ENCODE measurements around the gene FAT4. TPM values are rescaled to one million over a fixed set of nuclear protein-coding genes. Genes with fewer than 3 reads are reported as not detected.

Gene FAT4
- polyA plus RNA-seq, 1 donor from 2014 or later: 5.6 TPM

DNA sequence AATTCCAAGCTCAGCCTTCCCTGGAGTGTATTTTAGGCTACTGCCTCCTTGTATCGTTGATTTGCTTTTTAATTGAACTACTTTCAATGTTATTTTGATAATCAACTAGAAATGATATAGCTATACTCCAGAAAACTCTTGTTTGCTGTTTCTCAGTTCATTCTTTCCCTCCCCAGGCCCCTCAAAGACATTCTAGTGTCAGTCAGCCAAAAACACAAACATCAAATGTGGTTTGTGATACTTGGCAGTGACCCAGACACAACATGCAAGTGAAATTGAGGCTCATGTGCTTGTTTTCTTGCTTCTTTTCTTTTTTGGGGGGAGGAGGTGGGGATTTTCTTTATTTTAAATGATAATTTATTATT lies 7.6 kb downstream of the FAT4 start:
- no peak overlapping the region for H2AFZ ChIP-seq (ENCODE audit: low read depth, low read length)
- no peak overlapping the region for H3K9ac ChIP-seq (ENCODE audit: low read length)
- H4K20me1 ChIP-seq (ENCODE audit: insufficient read depth): no peaks in the 10 kb centered on the region
- H3K9me3 ChIP-seq (ENCODE audit: low read length): no peaks in the 10 kb centered on the region
- H3K79me2 ChIP-seq (replicated peaks; ENCODE audit: insufficient read depth, low read length): peaks cover 97% of the 10 kb centered on the region
- H3K9me2 ChIP-seq (ENCODE audit: insufficient read depth, low read length): no peaks in the 10 kb centered on the region
- H3K4me3 ChIP-seq (ENCODE audit: low read length): peak overlapping the region; percentile 82
- no peaks in the 10 kb centered on the region for H3K36me3 ChIP-seq (ENCODE audit: insufficient read depth, low read length)
- TF ChIP-seq MXI1 (conservative IDR thresholded peaks at IDR 0.05; ENCODE audit: poor library complexity, severe bottlenecking) (no peak), TAF1 (IDR thresholded peaks at IDR 0.05; ENCODE audit: low read depth) (no peak), EP300 (conservative IDR thresholded peaks at IDR 0.05; ENCODE audit: poor library complexity, severe bottlenecking) (no peak), EZH2 (IDR thresholded peaks at IDR 0.05; ENCODE audit: borderline replicate concordance, insufficient read depth, low read length, poor library complexity, severe bottlenecking) (no peak)
- TF ChIP-seq, protein P1, sequence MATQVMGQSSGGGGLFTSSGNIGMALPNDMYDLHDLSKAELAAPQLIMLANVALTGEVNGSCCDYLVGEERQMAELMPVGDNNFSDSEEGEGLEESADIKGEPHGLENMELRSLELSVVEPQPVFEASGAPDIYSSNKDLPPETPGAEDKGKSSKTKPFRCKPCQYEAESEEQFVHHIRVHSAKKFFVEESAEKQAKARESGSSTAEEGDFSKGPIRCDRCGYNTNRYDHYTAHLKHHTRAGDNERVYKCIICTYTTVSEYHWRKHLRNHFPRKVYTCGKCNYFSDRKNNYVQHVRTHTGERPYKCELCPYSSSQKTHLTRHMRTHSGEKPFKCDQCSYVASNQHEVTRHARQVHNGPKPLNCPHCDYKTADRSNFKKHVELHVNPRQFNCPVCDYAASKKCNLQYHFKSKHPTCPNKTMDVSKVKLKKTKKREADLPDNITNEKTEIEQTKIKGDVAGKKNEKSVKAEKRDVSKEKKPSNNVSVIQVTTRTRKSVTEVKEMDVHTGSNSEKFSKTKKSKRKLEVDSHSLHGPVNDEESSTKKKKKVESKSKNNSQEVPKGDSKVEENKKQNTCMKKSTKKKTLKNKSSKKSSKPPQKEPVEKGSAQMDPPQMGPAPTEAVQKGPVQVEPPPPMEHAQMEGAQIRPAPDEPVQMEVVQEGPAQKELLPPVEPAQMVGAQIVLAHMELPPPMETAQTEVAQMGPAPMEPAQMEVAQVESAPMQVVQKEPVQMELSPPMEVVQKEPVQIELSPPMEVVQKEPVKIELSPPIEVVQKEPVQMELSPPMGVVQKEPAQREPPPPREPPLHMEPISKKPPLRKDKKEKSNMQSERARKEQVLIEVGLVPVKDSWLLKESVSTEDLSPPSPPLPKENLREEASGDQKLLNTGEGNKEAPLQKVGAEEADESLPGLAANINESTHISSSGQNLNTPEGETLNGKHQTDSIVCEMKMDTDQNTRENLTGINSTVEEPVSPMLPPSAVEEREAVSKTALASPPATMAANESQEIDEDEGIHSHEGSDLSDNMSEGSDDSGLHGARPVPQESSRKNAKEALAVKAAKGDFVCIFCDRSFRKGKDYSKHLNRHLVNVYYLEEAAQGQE (IDR thresholded peaks at IDR 0.05; ENCODE audit: borderline replicate concordance): no peak
- no peaks in the 10 kb centered on the region for H3K27me3 ChIP-seq (ENCODE audit: insufficient read depth, low read depth, low read length)
- H3K4me2 ChIP-seq (ENCODE audit: low read length): peak overlapping the region; percentile 85
- no peak overlapping the region for H3K27ac ChIP-seq (ENCODE audit: low read length)
- H3F3A ChIP-seq (ENCODE audit: insufficient read depth, low read length, poor library complexity, severe bottlenecking): no peaks in the 10 kb centered on the region

DNA sequence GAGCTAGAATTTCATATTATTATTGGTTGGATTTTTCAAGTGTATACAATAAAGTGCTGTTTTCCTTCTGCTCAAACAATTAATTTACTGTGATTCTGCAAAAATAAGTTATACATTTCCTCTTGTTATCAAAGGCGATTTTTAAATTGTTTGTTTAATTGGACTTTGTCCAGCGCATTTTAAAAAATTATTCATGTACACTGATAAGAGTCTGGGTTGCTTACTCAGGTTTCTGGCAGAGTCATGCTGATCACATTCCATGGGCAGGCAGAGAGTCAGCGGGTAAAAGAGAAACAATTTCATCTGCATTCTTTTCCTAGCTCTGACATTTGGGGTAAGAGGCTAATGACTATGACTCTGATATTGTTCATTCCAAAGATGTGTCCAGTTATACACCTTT lies 8.9 kb downstream of the FAT4 start:
- H3K27me3 ChIP-seq (ENCODE audit: insufficient read depth, low read depth, low read length): no peaks in the 10 kb centered on the region
- peaks cover 96% of the 10 kb centered on the region for H3K79me2 ChIP-seq (replicated peaks; ENCODE audit: insufficient read depth, low read length)
- no peaks in the 10 kb centered on the region for H3K9me2 ChIP-seq (ENCODE audit: insufficient read depth, low read length)
- TF ChIP-seq, protein P2, sequence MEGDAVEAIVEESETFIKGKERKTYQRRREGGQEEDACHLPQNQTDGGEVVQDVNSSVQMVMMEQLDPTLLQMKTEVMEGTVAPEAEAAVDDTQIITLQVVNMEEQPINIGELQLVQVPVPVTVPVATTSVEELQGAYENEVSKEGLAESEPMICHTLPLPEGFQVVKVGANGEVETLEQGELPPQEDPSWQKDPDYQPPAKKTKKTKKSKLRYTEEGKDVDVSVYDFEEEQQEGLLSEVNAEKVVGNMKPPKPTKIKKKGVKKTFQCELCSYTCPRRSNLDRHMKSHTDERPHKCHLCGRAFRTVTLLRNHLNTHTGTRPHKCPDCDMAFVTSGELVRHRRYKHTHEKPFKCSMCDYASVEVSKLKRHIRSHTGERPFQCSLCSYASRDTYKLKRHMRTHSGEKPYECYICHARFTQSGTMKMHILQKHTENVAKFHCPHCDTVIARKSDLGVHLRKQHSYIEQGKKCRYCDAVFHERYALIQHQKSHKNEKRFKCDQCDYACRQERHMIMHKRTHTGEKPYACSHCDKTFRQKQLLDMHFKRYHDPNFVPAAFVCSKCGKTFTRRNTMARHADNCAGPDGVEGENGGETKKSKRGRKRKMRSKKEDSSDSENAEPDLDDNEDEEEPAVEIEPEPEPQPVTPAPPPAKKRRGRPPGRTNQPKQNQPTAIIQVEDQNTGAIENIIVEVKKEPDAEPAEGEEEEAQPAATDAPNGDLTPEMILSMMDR (IDR thresholded peaks at IDR 0.05; ENCODE audit: poor library complexity, severe bottlenecking): no peak
- TF ChIP-seq MXI1 (conservative IDR thresholded peaks at IDR 0.05; ENCODE audit: poor library complexity, severe bottlenecking) (no peak), SMC3 (conservative IDR thresholded peaks at IDR 0.05; ENCODE audit: poor library complexity) (no peak), POLR2AphosphoS5 (IDR thresholded peaks at IDR 0.05) (no peak), TAF1 (IDR thresholded peaks at IDR 0.05; ENCODE audit: low read depth) (no peak), EP300 (conservative IDR thresholded peaks at IDR 0.05; ENCODE audit: poor library complexity, severe bottlenecking) (no peak), EZH2 (IDR thresholded peaks at IDR 0.05; ENCODE audit: borderline replicate concordance, insufficient read depth, low read length, poor library complexity, severe bottlenecking) (no peak), RAD21 (conservative IDR thresholded peaks at IDR 0.05) (no peak)
- TF ChIP-seq, protein P1 (IDR thresholded peaks at IDR 0.05; ENCODE audit: borderline replicate concordance): no peak
- no peaks in the 10 kb centered on the region for H3K36me3 ChIP-seq (ENCODE audit: insufficient read depth, low read length)
- H3F3A ChIP-seq (ENCODE audit: insufficient read depth, low read length, poor library complexity, severe bottlenecking): no peaks in the 10 kb centered on the region
- peak overlapping the region; percentile 56 for H3K4me3 ChIP-seq (ENCODE audit: low read length)
- H3K9ac ChIP-seq (ENCODE audit: low read length): no peak overlapping the region
- no peaks in the 10 kb centered on the region for H4K20me1 ChIP-seq (ENCODE audit: insufficient read depth)
- H3K4me2 ChIP-seq (ENCODE audit: low read length): peak overlapping the region; percentile 85
- no peak overlapping the region for H2AFZ ChIP-seq (ENCODE audit: low read depth, low read length)
- no peak overlapping the region for H3K27ac ChIP-seq (ENCODE audit: low read length)
- H3K9me3 ChIP-seq (ENCODE audit: low read length): no peaks in the 10 kb centered on the region
